ENCODE data around the gene KLHL5. TPM values are rescaled to one million over a fixed set of nuclear protein-coding genes. Genes with fewer than 3 reads are reported as not detected.

The KLHL5 gene
- total and polyA plus RNA-seq, 2 donors (not counting 1 experiment from before 2014, with no cell fraction given), result 22.6 to 90.0 TPM

GRCh38 chr4:39066371-39066770 lies 4.3 kb downstream of the KLHL5 start:
- no peaks in the 10 kb centered on the region for H3K9me3 ChIP-seq (ENCODE audit: control extremely low read depth in 1 of 3, control insufficient read depth in 2 of 3, insufficient read depth in 1 of 3, low read length in 2 of 3)
- no peak overlapping the region for H3K9ac ChIP-seq (ENCODE audit: low read length)
- no peaks in the 10 kb centered on the region for H3K9me3 Mint-ChIP-seq (ENCODE audit: insufficient read depth)
- H3K4me3 ChIP-seq (ENCODE audit: control extremely low read depth in 1 of 5, extremely low read depth in 1 of 5, insufficient read depth in 1 of 5, low read depth in 2 of 5, low read length in 4 of 5), result no peak overlapping the region
- H3K36me3 ChIP-seq (replicated peaks in 1 of 2; ENCODE audit: control extremely low read depth in 1 of 2, control insufficient read depth in 1 of 2, extremely low read depth in 1 of 2, insufficient read depth in 2 of 2, low read length in 1 of 2), result no peaks in the 10 kb centered on the region
- no peaks in the 10 kb centered on the region for H3K27me3 ChIP-seq (replicated peaks in 1 of 4; ENCODE audit: control extremely low read depth in 1 of 4, control insufficient read depth in 3 of 4, insufficient read depth in 4 of 4, low read length in 3 of 4)
- CTCF ChIA-PET, result interaction anchor here (1.5 kb wide), 1 partner anchor 307 kb away, joined by 3 read pairs; no protein-coding TSS in a partner anchor
- H2AFZ ChIP-seq (ENCODE audit: insufficient read depth, low read depth, low read length, poor library complexity, severe bottlenecking), result no peak overlapping the region
- no CpG with 5 or more reads among the region's 2 CpGs for WGBS (ENCODE audit: insufficient coverage)
- H3K4me3 Mint-ChIP-seq, result no peak overlapping the region
- DNase-seq (no peak), ATAC-seq (ENCODE audit: low read depth) (no peak)
- no peak overlapping the region for H3K4me2 ChIP-seq (replicated peaks; ENCODE audit: low read depth, low read length, poor library complexity, severe bottlenecking)
- H3K27me3 Mint-ChIP-seq, result no peaks in the 10 kb centered on the region
- intact Hi-C loops (cut with micrococcal nuclease), result no loop called here
- H3K27ac Mint-ChIP-seq, result no peak overlapping the region
- H3K4me1 Mint-ChIP-seq, result peaks cover 53% of the 10 kb centered on the region
- H3K79me2 ChIP-seq (ENCODE audit: control insufficient read depth, insufficient read depth, low read length), result peaks cover 87% of the 10 kb centered on the region
- POLR2A ChIA-PET, result no interaction called here
- TF ChIP-seq EZH2 (IDR thresholded peaks at IDR 0.05; ENCODE audit: borderline replicate concordance, insufficient read depth, low read depth, low read length, poor library complexity, severe bottlenecking) (no peak), CTCF (IDR thresholded peaks at IDR 0.05) (no peak)
- H3K27ac ChIP-seq (ENCODE audit: low read length in 2 of 2), result no peak overlapping the region
- H3K4me1 ChIP-seq (ENCODE audit: control insufficient read depth in 2 of 2, insufficient read depth in 2 of 2, low read length in 2 of 2), result peaks cover 10 to 15% of the 10 kb centered on the region in 2 donors
- peaks cover 43% of the 10 kb centered on the region for H4K20me1 ChIP-seq (ENCODE audit: control insufficient read depth, insufficient read depth, low read length, poor library complexity, severe bottlenecking)

GRCh38 chr4:39067031-39067430 lies 5.0 kb downstream of the KLHL5 start:
- H3K27me3 ChIP-seq (replicated peaks in 1 of 4; ENCODE audit: control extremely low read depth in 1 of 4, control insufficient read depth in 3 of 4, insufficient read depth in 4 of 4, low read length in 3 of 4), result no peaks in the 10 kb centered on the region
- Mint-ChIP-seq H3K9me3 (ENCODE audit: insufficient read depth) (no peaks in the 10 kb centered on the region), H3K4me1 (peaks cover 50% of the 10 kb centered on the region), H3K4me3 (no peak overlapping the region), H3K27ac (no peak overlapping the region), H3K27me3 (no peaks in the 10 kb centered on the region)
- ChIA-PET CTCF (interaction anchor here (0.5 kb wide), 1 partner anchor 19 kb away, joined by 5 read pairs; no protein-coding TSS in a partner anchor), POLR2A (no interaction called here)
- no peak for ATAC-seq (ENCODE audit: low read depth)
- DNase-seq, result no peak
- H3K36me3 ChIP-seq (replicated peaks in 1 of 2; ENCODE audit: control extremely low read depth in 1 of 2, control insufficient read depth in 1 of 2, extremely low read depth in 1 of 2, insufficient read depth in 2 of 2, low read length in 1 of 2), result no peaks in the 10 kb centered on the region
- no peak overlapping the region for H3K27ac ChIP-seq (ENCODE audit: low read length in 2 of 2)
- no peak overlapping the region for H2AFZ ChIP-seq (ENCODE audit: insufficient read depth, low read depth, low read length, poor library complexity, severe bottlenecking)
- intact Hi-C loops (cut with micrococcal nuclease), result no loop called here
- H3K4me3 ChIP-seq (ENCODE audit: control extremely low read depth in 1 of 5, extremely low read depth in 1 of 5, insufficient read depth in 1 of 5, low read depth in 2 of 5, low read length in 4 of 5), result no peak overlapping the region
- no peak overlapping the region for H3K9ac ChIP-seq (ENCODE audit: low read length)
- no CpG with 5 or more reads among the region's 2 CpGs for WGBS (ENCODE audit: insufficient coverage)
- TF ChIP-seq CTCF (IDR thresholded peaks at IDR 0.05), result no peak
- TF ChIP-seq EZH2 (IDR thresholded peaks at IDR 0.05; ENCODE audit: borderline replicate concordance, insufficient read depth, low read depth, low read length, poor library complexity, severe bottlenecking), result no peak
- peaks cover 8 to 9% of the 10 kb centered on the region in 2 donors for H3K4me1 ChIP-seq (ENCODE audit: control insufficient read depth in 2 of 2, insufficient read depth in 2 of 2, low read length in 2 of 2)
- no peaks in the 10 kb centered on the region for H3K9me3 ChIP-seq (ENCODE audit: control extremely low read depth in 1 of 3, control insufficient read depth in 2 of 3, insufficient read depth in 1 of 3, low read length in 2 of 3)
- peaks cover 39% of the 10 kb centered on the region for H4K20me1 ChIP-seq (ENCODE audit: control insufficient read depth, insufficient read depth, low read length, poor library complexity, severe bottlenecking)
- peaks cover 87% of the 10 kb centered on the region for H3K79me2 ChIP-seq (ENCODE audit: control insufficient read depth, insufficient read depth, low read length)
- no peak overlapping the region for H3K4me2 ChIP-seq (replicated peaks; ENCODE audit: low read depth, low read length, poor library complexity, severe bottlenecking)
